NOMO-1 treated with DMSO at 0.1 percent for 48 hours (cell line): ENCODE data around the gene MAP7D3.
A peak's percentile ranks its signal among the peaks of the same experiment; 100 is the strongest.

Experiments
- DNase-seq: peaks from one replicate; lab custom pipeline; 2025; ENCODE audit not compliant: unreplicated experiment; lab: John Stamatoyannopoulos, UW

MAP7D3 gene

GRCh38 chrX:136209016-136209738 lies 42.0 kb downstream of the MAP7D3 start:
- DNase-seq = peak; percentile 0

GRCh38 chrX:136207546-136207945 lies 43.7 kb downstream of the MAP7D3 start:
- DNase-seq = no peak

GRCh38 chrX:136206916-136207315 lies 44.3 kb downstream of the MAP7D3 start:
- no peak for DNase-seq

- no peak for DNase-seq
Observed at GRCh38 chrX:136205882-136206380, 45.3 kb downstream of the MAP7D3 start.

- no peak for DNase-seq
Observed at GRCh38 chrX:136204571-136204970, 46.6 kb downstream of the MAP7D3 start.

GRCh38 chrX:136203951-136204350 lies 47.2 kb downstream of the MAP7D3 start:
- no peak for DNase-seq

GRCh38 chrX:136203438-136203837 lies 47.8 kb downstream of the MAP7D3 start:
- no peak for DNase-seq

- DNase-seq = peak; percentile 14
Observed at GRCh38 chrX:136202889-136203288, 48.3 kb downstream of the MAP7D3 start.

GRCh38 chrX:136201601-136202000 lies 49.6 kb downstream of the MAP7D3 start:
- no peak for DNase-seq

GRCh38 chrX:136200466-136200865 lies 50.7 kb downstream of the MAP7D3 start:
- DNase-seq = no peak

- no peak for DNase-seq
Observed at GRCh38 chrX:136199365-136199764, 51.8 kb downstream of the MAP7D3 start.

GRCh38 chrX:136198678-136199243 lies 52.4 kb downstream of the MAP7D3 start:
- no peak for DNase-seq

GRCh38 chrX:136198010-136198409 lies 53.2 kb downstream of the MAP7D3 start:
- no peak for DNase-seq

GRCh38 chrX:136196691-136197155 lies 54.5 kb downstream of the MAP7D3 start:
- DNase-seq = no peak

- no peak for DNase-seq
Observed at GRCh38 chrX:136195247-136195646, 56.0 kb downstream of the MAP7D3 start.

- no peak for DNase-seq
Observed at GRCh38 chrX:136194536-136194935, 56.7 kb downstream of the MAP7D3 start.

- peak; percentile 25 for DNase-seq
Observed at GRCh38 chrX:136193771-136194170, 57.4 kb downstream of the MAP7D3 start.

GRCh38 chrX:136192839-136193414 lies 58.3 kb downstream of the MAP7D3 start:
- peak; percentile 49 for DNase-seq

- DNase-seq = no peak
Observed at GRCh38 chrX:136192135-136192534, 59.1 kb downstream of the MAP7D3 start.

GRCh38 chrX:136191171-136191570 lies 60.0 kb downstream of the MAP7D3 start:
- DNase-seq = no peak

- DNase-seq = no peak
Observed at GRCh38 chrX:136190038-136190713, 61.0 kb downstream of the MAP7D3 start.

- no peak for DNase-seq
Observed at GRCh38 chrX:136189222-136189621, 62.0 kb downstream of the MAP7D3 start.
